GM18951 (cell line): ENCODE measurements around the gene THRB.
"Not testable (repeated sequence)": the region's sequence is repeated elsewhere in the genome, so short reads cannot be mapped to it uniquely, and the experiment has no call there.

ENCODE experiments used
- POLR2A ChIP-seq: IDR thresholded peaks from 4 replicates; pipeline ENCODE4 v1.6.1; 2011; ENCODE audit warnings: mild to moderate bottlenecking; ENCODE audit not compliant: insufficient read length, insufficient read depth; ENCODE audit errors: extremely low read depth
- in situ Hi-C: fragments of 300-500 bp; cut with MboI; formaldehyde crosslinking; loops from one replicate; pipeline ENCODE4 v1.12.0; 2022; ENCODE audit warnings: low sequenced_read_pairs, mixed read lengths, inconsistent platforms; ENCODE audit not compliant: unreplicated experiment

The THRB gene

GRCh38 chr3:24410860-24411259 lies 83.8 kb downstream of the THRB start:
- TF ChIP-seq POLR2A, result no peak
- in situ Hi-C loops, result no loop called here

GRCh38 chr3:24407980-24408680 lies 86.5 kb downstream of the THRB start:
- no peak for TF ChIP-seq POLR2A
- in situ Hi-C loops, result no loop called here

GRCh38 chr3:24406900-24407299 lies 87.8 kb downstream of the THRB start:
- in situ Hi-C loops, result no loop called here
- no peak for TF ChIP-seq POLR2A

GRCh38 chr3:24405057-24405456 lies 89.6 kb downstream of the THRB start:
- in situ Hi-C loops, result no loop called here
- no peak for TF ChIP-seq POLR2A

- TF ChIP-seq POLR2A, result no peak
- in situ Hi-C loops, result no loop called here
These were observed 92.9 kb downstream of the THRB start for GRCh38 chr3:24401811-24402185.

GRCh38 chr3:24401090-24401810 lies 93.4 kb downstream of the THRB start:
- in situ Hi-C loops, result no loop called here
- no peak for TF ChIP-seq POLR2A

GRCh38 chr3:24400450-24400849 lies 94.2 kb downstream of the THRB start:
- no peak for TF ChIP-seq POLR2A
- in situ Hi-C loops, result no loop called here

GRCh38 chr3:24400015-24400414 lies 94.6 kb downstream of the THRB start:
- no peak for TF ChIP-seq POLR2A
- in situ Hi-C loops, result no loop called here

- no peak for TF ChIP-seq POLR2A
- in situ Hi-C loops, result no loop called here
These were observed 95.0 kb downstream of the THRB start for GRCh38 chr3:24399614-24400013.

- in situ Hi-C loops, result not testable (repeated sequence)
These were observed 95.9 kb downstream of the THRB start for GRCh38 chr3:24398712-24399111.

- TF ChIP-seq POLR2A, result no peak
- in situ Hi-C loops, result no loop called here
These were observed 98.3 kb downstream of the THRB start for GRCh38 chr3:24396338-24396737.

GRCh38 chr3:24394754-24395153 lies 99.9 kb downstream of the THRB start:
- TF ChIP-seq POLR2A, result no peak
- in situ Hi-C loops, result no loop called here

GRCh38 chr3:24393316-24393715 lies 101.3 kb downstream of the THRB start:
- in situ Hi-C loops, result no loop called here
- TF ChIP-seq POLR2A, result no peak
